Osteocyte (in vitro differentiated cells): ENCODE results near the gene KIF3B. TPM values are rescaled to one million over a fixed set of nuclear protein-coding genes. Genes with fewer than 3 reads are reported as not detected.
"Not testable (repeated sequence)": the region's sequence is repeated elsewhere in the genome, so short reads cannot be mapped to it uniquely, and the experiment has no call there.

ENCODE experiments used
- DNase-seq: peaks from one replicate; pipeline ENCODE4 v3.0.0; 2021; ENCODE audit warnings: mixed read lengths; ENCODE audit not compliant: unreplicated experiment; ENCODE audit errors: extremely low spot score
- H3K27ac Mint-ChIP-seq: one replicate; pipeline ENCODE4 v1.8.0; 2021; ENCODE audit warnings: mild to moderate bottlenecking, mixed read lengths; ENCODE audit not compliant: unreplicated experiment
- H3K27me3 Mint-ChIP-seq: one replicate; pipeline ENCODE4 v1.8.0; 2021; ENCODE audit warnings: mixed read lengths; ENCODE audit not compliant: unreplicated experiment
- H3K36me3 Mint-ChIP-seq: one replicate; pipeline ENCODE4 v1.8.0; 2021; ENCODE audit warnings: mixed read lengths; ENCODE audit not compliant: unreplicated experiment
- H3K4me1 Mint-ChIP-seq: one replicate; pipeline ENCODE4 v1.8.0; 2021; ENCODE audit warnings: mixed read lengths; ENCODE audit not compliant: unreplicated experiment
- H3K4me3 Mint-ChIP-seq: one replicate; pipeline ENCODE4 v1.8.0; 2021; ENCODE audit warnings: mild to moderate bottlenecking, moderate library complexity, mixed read lengths; ENCODE audit not compliant: unreplicated experiment
- H3K9me3 Mint-ChIP-seq: one replicate; pipeline ENCODE4 v1.8.0; 2021; ENCODE audit warnings: mixed read lengths; ENCODE audit not compliant: unreplicated experiment
- CTCF ChIP-seq: fragments of 200-600 bp; sonication (generic); IDR thresholded peaks from 2 replicates; pipeline ENCODE4 v1.5.0; 2021; ENCODE audit warnings: antibody characterized with exemption, mild to moderate bottlenecking, moderate library complexity
- total RNA-seq: library from RNA; stranded (reverse); gene quantifications from 2 replicates; pipeline ENCODE4 v1.2.1, GENCODE V29; 2021

Gene KIF3B
- total RNA-seq, 1 donor from 2014 or later, result 28.8 TPM

GRCh38 chr20:32288225-32288849 is 10.9 kb downstream of the KIF3B start:
- Mint-ChIP-seq H3K27me3 (no peaks in the 10 kb centered on the region), H3K36me3 (peaks cover 5% of the 10 kb centered on the region), H3K4me3 (no peak overlapping the region), H3K27ac (no peak overlapping the region), H3K4me1 (peaks cover 4% of the 10 kb centered on the region), H3K9me3 (no peaks in the 10 kb centered on the region)
- no peak for TF ChIP-seq CTCF
- no peak for DNase-seq

GRCh38 chr20:32289299-32289660 is 11.8 kb downstream of the KIF3B start:
- not testable (repeated sequence) for H3K9me3 Mint-ChIP-seq, H3K4me3 Mint-ChIP-seq, DNase-seq, H3K4me1 Mint-ChIP-seq, H3K36me3 Mint-ChIP-seq, H3K27me3 Mint-ChIP-seq, H3K27ac Mint-ChIP-seq

GRCh38 chr20:32289661-32290431 is 12.4 kb downstream of the KIF3B start:
- Mint-ChIP-seq H3K4me3 (no peak overlapping the region), H3K27me3 (no peaks in the 10 kb centered on the region), H3K36me3 (peaks cover 4% of the 10 kb centered on the region), H3K27ac (no peak overlapping the region), H3K4me1 (peaks cover 4% of the 10 kb centered on the region), H3K9me3 (no peaks in the 10 kb centered on the region)
- DNase-seq, result no peak
- no peak for TF ChIP-seq CTCF

GRCh38 chr20:32291166-32291565 is 13.7 kb downstream of the KIF3B start:
- Mint-ChIP-seq H3K4me3 (no peak overlapping the region), H3K27ac (no peak overlapping the region), H3K9me3 (no peaks in the 10 kb centered on the region), H3K36me3 (no peaks in the 10 kb centered on the region), H3K4me1 (no peaks in the 10 kb centered on the region), H3K27me3 (no peaks in the 10 kb centered on the region)
- no peak for DNase-seq
- TF ChIP-seq CTCF, result no peak

- H3K4me3 Mint-ChIP-seq, result no peak overlapping the region
- H3K27ac Mint-ChIP-seq, result no peak overlapping the region
- no peaks in the 10 kb centered on the region for H3K27me3 Mint-ChIP-seq
- DNase-seq, result no peak
- no peak for TF ChIP-seq CTCF
- H3K9me3 Mint-ChIP-seq, result no peaks in the 10 kb centered on the region
- H3K4me1 Mint-ChIP-seq, result no peaks in the 10 kb centered on the region
- H3K36me3 Mint-ChIP-seq, result no peaks in the 10 kb centered on the region
Measured at GRCh38 chr20:32292548-32292947, 15.1 kb downstream of the KIF3B start.
